Activated naive CD4-positive, alpha-beta T cell treated with anti-CD3 and anti-CD28 coated beads, Interleukin-2, amount 50 U/mL, for 16 hours (primary cell): ENCODE results near the gene TLE1.
"Not testable (repeated sequence)": the region's sequence is repeated elsewhere in the genome, so short reads cannot be mapped to it uniquely, and the experiment has no call there.

Experiments used
- DNase-seq: peaks from one replicate; pipeline ENCODE4 v3.0.0-alpha.2; 2020

Gene TLE1

GRCh38 chr9:81598811-81599210, 90.5 kb downstream of the TLE1 start:
- DNase-seq = no peak

DNA sequence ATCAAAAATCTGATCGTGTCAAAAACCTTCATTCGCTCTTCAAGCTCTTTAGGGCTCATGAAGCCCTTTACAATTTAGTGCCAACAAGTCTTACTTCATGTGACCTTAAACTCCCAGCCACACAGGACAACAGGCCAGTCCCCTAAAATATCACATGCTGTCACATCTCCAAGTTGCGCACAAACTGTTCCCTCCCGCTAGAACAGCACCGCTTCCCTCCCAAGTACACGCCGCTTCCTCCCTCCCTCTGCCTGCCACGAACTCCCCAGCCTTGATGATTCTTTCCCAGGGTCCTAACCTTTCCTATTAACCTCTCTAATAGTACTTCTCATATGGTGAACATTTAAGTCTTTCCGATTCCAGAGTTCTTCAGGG, 91.2 kb downstream of the TLE1 start:
- no peak for DNase-seq

DNA sequence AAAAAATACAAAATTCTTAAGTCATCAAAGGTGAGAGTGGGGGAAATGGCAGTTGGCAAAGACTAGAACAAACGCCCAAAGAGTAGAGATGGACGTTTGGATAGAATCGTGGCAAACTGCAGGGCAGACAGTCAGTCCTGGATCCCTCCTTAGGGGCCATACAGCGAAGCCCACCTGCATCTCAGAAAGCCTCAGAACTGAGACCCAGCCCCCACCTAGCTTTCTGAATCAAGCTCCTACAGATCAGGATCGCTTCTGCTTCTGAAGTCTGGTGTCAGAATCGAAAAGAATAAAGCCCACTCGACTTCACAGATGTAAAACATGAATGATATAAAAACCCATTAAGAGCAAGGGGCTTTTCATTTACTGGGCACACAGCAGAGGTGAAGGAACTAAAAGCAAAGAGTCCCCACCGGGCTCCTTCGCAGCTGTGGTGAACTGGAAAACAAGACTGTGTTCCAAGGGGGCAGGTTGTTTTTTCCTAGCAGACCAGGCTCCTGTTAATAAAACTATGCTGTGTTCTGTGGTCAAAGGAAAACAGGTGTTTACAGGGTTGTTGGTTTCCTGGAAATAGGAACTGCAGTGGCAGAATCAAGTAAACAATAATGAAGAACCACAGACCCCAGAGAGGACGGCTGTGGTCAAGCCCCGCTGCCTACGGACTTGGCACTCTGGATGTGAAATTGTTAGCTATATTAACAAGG, 91.8 kb downstream of the TLE1 start:
- no peak for DNase-seq

DNA sequence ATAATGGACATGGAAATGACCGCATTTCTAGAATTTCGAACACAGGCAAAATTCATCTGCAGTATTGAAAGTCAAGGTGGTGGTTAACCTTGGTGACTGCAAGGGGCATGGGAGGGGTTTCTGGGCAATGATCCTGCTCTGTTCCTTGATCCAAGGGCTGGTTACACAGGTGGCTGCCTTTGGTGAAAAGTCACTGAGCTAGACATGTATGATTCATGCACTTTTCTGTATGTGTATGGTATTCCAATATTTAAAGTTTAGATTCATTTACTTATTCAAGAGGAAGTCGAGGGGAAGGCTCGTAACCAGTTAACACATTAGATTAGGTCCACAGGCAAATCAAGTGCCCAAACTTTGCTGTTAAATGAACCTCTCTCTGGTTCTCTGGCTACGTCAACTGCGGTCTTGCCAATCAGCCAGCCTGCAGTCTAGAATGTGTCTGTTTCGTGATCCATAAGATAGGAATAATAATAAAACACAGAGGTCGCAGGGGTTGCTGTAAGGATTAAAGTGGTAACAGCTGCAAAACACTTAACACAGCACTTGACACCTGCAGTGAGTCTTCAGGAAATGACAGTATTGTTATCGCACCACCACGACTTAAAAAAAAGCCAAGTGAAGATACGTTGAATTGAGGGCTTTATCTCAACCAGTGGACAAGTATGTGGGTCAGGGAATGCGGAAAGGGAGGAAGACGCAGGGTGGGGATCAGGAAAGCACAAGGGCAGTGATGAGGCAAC, 92.5 kb downstream of the TLE1 start:
- no peak for DNase-seq

DNA sequence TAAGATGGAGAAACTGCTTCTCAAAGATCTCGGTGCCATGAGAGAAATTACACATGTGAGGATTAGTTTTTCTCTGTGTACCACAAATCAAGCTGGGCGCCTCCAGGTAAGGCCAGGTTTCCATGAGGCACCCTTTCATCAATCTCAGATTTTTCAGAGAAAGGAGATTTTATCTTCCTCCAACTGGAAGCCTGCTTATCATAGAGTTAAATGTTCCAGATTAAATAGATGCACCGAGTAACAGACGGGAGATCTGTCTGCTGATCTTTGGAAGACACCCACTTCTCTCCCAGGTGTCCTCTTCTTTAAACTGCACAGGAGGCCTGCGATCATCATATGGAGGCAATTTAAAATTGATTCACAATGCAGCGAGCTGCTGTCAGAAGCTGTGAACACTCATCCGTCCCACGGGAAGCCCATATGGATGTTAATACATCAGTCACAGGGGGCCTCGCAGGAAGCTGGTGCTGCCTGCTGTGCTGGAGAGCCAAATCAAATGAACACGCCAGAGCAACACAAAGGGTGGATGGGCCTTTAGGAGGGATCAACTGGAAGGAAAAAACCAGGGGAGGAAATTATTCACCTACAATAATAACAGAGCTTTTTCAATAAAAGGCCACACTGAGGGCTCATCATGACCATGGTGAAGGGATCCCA, 93.3 kb downstream of the TLE1 start:
- DNase-seq = no peak

DNA sequence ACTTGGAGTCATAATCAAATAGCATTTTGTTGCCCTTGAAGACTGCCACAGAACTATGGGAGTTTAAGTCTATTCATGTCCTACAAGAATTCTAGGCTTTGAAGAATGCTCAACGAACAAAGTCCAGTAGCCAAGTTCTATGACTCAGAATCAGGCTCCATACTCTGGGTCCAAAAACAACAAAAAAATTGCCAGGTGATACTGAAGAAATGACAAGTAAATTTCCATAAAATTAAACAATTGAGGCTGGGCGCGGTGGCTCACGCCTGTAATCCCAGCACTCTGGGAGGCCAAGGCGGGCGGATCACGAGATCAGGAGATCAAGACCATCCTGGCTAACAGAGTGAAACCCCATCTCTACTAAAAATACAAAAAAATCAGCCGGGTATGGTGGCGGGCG, 94.1 kb downstream of the TLE1 start:
- DNase-seq = not testable (repeated sequence)

- DNase-seq = no peak
Measured at GRCh38 chr9:81594415-81594814, 94.9 kb downstream of the TLE1 start.

DNA sequence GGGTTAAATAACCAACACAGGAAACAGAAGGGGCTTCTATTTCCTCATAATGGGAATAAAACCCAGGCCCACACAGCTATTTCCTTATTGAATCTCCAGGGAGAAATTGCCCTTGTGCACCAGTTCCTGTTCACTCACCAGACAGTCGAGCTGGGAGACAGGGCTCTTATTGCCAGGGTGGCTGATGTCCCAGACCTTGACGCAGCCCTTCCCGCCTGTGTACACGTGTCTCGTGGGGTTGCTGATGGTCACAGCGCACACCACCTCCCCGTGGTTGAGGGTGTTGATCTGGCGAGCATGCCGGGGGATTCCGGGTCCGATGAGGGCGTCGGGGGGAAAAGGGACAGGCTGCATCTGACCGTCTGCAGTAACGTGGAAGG, 96.5 kb downstream of the TLE1 start:
- no peak for DNase-seq

DNA sequence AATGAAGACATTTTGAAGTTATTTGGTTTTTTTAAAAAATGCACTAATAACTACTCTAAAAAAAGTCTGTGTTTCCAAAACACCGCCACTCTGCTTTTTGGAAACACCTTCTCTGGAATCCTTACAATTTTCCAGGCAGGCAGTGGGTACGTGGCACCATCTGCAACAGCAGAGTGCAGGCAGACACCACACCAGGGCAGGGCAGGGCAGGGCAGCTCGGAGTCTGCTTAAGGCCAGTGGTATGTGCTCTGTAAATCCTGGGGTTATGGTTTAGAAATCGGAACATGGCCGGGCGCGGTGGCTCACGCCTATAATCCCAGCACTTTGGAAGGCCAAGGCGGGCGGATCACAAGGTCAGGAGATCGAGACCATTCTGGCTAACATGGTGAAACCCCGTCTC, 97.6 kb downstream of the TLE1 start:
- no peak for DNase-seq

GRCh38 chr9:81590688-81591087, 98.7 kb downstream of the TLE1 start:
- no peak for DNase-seq

GRCh38 chr9:81589819-81590218, 99.5 kb downstream of the TLE1 start:
- no peak for DNase-seq

- no peak for DNase-seq
Measured at GRCh38 chr9:81589392-81589791, 100.0 kb downstream of the TLE1 start.

DNA sequence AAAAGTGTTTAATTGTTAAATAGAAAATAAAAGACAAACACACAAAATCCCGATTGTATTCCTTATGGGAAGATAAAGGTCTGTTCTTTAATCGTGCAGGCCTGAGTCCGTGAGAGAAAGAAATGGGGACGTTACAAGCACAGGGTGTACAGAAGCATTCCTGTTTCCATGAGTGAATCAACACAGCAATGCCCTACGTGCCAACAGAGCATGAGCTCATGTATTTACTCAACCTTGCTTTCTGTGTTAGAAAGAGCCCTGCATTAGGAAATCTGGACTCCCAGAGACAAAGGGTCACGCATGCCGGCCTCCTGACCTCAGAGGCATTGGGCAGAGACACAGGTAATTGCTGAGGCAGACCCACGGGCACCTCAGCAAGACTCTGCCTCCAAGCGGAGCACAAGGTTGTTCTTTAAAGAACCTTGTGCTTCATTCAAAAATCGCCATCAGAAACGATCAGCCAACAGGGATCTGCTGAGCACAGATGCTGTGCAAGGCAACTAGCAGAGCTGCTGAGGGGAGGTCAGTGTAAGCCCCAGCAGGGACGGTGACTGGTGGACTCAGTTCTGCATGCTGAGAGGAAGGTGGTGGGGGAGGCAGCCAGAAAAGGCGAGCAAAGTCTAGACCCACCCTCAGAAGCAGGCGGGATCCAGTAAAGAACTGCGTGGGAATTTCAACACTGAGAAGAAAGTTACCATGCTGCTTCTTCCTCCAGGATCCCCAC, 101.0 kb downstream of the TLE1 start:
- no peak for DNase-seq

- DNase-seq = no peak
Measured at GRCh38 chr9:81586786-81587185, 102.6 kb downstream of the TLE1 start.

- no peak for DNase-seq
Measured at GRCh38 chr9:81585191-81585763, 104.1 kb downstream of the TLE1 start.

- no peak for DNase-seq
Measured at GRCh38 chr9:81584099-81584498, 105.2 kb downstream of the TLE1 start.

- no peak for DNase-seq
Measured at GRCh38 chr9:81581986-81582385, 107.4 kb downstream of the TLE1 start.

DNA sequence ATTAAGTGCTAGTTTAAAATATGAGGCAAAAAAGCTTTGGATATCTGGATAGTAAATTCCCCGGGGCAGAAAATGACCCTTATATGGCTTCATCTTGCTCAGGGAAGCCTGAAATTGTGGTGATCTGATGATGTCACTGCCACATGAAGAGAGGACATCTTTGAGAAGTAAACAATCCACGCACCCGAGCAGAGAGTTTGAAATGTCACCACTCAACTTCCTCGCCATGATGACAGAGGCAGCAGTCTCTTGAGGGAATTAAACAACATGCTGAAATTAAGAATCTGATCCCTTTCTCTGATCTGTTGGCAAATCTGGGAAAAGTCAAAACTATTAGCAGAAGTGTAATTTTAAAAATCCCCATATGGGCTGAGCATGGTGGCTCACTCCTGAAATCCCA, 110.0 kb downstream of the TLE1 start:
- no peak for DNase-seq

DNA sequence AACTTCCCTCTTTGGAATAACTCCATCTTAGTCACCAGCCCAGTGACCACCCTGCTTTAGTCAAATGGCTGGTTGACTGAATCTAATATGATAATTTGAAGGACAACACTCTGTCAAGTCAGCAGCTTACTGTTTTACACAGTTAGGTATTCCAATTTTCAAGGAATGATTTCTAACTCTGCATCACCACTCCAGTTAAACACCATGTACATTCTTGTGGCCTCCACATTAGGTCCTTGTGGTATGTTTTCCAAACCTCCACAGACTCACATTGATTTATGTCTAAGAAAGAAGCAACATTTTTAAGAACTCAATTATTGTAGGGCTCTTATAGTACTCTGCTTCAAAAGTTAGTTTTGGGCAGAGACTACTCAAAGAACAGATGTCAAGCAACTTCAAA, 110.7 kb downstream of the TLE1 start:
- DNase-seq = no peak

- DNase-seq = no peak
Measured at GRCh38 chr9:81575956-81576355, 113.4 kb downstream of the TLE1 start.

GRCh38 chr9:81574405-81574804, 114.9 kb downstream of the TLE1 start:
- no peak for DNase-seq

- DNase-seq = no peak
Measured at GRCh38 chr9:81573415-81574321, 115.7 kb downstream of the TLE1 start.
